ENCODE data around the gene ATF1. TPM values are rescaled to one million over a fixed set of nuclear protein-coding genes. Genes with fewer than 3 reads are reported as not detected.
A peak's percentile ranks its signal among the peaks of the same experiment; 100 is the strongest.
"Not testable (repeated sequence)": the region's sequence is repeated elsewhere in the genome, so short reads cannot be mapped to it uniquely, and the experiment has no call there.

Gene ATF1
- total RNA-seq, 1 donor from 2014 or later = 31.3 TPM

DNA sequence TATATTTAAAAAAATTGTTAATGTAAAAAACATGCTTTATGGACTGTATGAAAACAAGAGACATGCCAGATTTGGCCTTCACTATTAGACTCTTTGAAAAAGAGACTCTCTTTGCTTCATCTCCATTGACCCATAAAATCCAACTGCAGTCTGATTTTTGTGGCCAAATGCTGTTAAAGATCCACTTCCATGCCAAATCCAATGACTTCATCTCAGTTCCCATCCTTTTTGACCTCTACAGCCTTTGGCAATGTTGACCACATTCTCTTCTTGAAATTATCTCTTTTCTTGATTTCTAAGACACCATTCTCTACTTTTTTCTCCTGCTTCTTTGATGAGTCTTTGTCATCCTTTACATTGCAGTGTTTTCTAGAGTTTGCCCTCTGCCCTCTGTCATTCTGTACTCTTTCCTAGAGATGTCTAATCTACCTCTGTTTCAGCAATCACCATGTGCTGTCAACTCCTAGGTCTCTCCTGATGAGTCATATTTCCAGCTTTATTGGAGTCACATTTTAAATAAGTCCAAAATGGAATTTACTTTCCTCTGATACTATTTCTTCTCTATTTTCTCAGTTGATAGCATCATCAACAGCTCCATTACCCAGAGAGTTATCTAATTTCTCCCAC lies 81.2 kb downstream of the ATF1 start:
- no peaks in the 10 kb centered on the region for H3K36me3 ChIP-seq (ENCODE audit: control insufficient read depth, insufficient read depth, low read length)
- no peaks in the 10 kb centered on the region for H3K27me3 ChIP-seq (ENCODE audit: control insufficient read depth, insufficient read depth, low read length)
- H3K4me3 ChIP-seq (ENCODE audit: low read depth, low read length) = no peak overlapping the region
- DNase-seq (ENCODE audit: low read depth) = peak; percentile 39
- FAIRE-seq = no peak
- TF ChIP-seq, protein P1, sequence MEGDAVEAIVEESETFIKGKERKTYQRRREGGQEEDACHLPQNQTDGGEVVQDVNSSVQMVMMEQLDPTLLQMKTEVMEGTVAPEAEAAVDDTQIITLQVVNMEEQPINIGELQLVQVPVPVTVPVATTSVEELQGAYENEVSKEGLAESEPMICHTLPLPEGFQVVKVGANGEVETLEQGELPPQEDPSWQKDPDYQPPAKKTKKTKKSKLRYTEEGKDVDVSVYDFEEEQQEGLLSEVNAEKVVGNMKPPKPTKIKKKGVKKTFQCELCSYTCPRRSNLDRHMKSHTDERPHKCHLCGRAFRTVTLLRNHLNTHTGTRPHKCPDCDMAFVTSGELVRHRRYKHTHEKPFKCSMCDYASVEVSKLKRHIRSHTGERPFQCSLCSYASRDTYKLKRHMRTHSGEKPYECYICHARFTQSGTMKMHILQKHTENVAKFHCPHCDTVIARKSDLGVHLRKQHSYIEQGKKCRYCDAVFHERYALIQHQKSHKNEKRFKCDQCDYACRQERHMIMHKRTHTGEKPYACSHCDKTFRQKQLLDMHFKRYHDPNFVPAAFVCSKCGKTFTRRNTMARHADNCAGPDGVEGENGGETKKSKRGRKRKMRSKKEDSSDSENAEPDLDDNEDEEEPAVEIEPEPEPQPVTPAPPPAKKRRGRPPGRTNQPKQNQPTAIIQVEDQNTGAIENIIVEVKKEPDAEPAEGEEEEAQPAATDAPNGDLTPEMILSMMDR (IDR thresholded peaks at IDR 0.05; ENCODE audit: insufficient read depth, low read length, severe bottlenecking) = no peak

DNA sequence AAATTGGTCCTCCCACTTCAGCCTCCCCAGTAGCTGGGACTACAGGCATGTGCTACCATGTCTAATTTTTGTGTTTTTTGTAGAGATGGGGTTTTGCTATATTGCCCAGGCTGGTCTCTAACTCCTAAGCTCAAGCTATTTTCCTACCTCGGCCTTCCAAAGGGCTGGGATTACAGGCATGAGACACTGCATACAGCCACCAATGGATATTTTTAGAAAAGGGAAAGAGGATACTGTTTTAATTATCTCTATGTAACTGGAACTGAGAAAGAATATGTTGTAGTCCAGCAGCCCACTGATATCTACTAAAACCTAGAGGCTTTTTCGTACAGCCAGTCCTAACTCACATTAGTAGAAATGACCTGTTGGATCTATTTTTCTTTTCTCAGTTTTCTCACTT lies 85.1 kb downstream of the ATF1 start:
- DNase-seq (ENCODE audit: low read depth) = no peak
- FAIRE-seq = no peak
- TF ChIP-seq, protein P1 (IDR thresholded peaks at IDR 0.05; ENCODE audit: insufficient read depth, low read length, severe bottlenecking) = no peak

DNA sequence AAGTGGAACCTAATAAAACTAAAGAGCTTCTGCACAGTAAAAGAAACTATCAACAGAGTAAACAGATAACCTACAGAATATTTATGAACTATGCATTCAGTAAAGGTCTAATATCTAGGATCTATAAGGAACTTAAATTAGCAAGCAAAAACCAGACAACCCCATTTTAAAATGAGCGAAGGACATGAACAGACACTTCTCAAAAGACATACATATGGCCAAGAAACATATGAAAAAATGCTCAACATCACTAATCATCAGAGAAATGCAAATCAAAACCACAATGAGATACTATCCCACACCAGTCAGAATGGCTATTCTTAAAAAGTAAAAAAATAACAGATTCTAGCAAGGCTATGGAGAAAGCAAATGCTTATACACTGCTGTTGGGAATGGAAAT lies 91.3 kb downstream of the ATF1 start:
- H3K36me3 ChIP-seq (ENCODE audit: control insufficient read depth, insufficient read depth, low read length); H3K27me3 ChIP-seq (ENCODE audit: control insufficient read depth, insufficient read depth, low read length); FAIRE-seq; DNase-seq (ENCODE audit: low read depth); H3K4me3 ChIP-seq (ENCODE audit: low read depth, low read length): not testable (repeated sequence)

More for the DNA sequence above, 85.1 kb downstream of the ATF1 start:
- H3K4me3 ChIP-seq (ENCODE audit: low read depth, low read length) = no peak overlapping the region
- peaks cover 2% of the 10 kb centered on the region for H3K27me3 ChIP-seq (ENCODE audit: control insufficient read depth, insufficient read depth, low read length)
- no peaks in the 10 kb centered on the region for H3K36me3 ChIP-seq (ENCODE audit: control insufficient read depth, insufficient read depth, low read length)

DNA sequence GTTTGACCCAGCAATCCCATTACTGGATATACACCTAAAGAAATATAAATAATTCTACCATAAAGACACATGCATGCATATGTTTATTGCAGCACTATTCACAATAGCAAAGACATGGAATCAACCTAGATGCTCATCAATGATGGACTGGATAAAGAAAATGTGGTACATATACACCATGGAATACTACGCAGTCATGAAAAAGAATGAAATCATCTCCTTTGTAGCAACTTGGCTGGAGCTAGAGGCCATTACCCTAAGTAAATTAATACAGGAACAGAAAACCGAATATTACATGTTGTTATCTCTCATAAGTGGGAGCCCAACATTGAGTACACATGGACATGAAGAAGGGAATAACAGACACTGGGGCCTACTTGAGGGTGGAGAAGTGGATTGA lies 91.8 kb downstream of the ATF1 start:
- FAIRE-seq; H3K27me3 ChIP-seq (ENCODE audit: control insufficient read depth, insufficient read depth, low read length); H3K36me3 ChIP-seq (ENCODE audit: control insufficient read depth, insufficient read depth, low read length); DNase-seq (ENCODE audit: low read depth); H3K4me3 ChIP-seq (ENCODE audit: low read depth, low read length): not testable (repeated sequence)

DNA sequence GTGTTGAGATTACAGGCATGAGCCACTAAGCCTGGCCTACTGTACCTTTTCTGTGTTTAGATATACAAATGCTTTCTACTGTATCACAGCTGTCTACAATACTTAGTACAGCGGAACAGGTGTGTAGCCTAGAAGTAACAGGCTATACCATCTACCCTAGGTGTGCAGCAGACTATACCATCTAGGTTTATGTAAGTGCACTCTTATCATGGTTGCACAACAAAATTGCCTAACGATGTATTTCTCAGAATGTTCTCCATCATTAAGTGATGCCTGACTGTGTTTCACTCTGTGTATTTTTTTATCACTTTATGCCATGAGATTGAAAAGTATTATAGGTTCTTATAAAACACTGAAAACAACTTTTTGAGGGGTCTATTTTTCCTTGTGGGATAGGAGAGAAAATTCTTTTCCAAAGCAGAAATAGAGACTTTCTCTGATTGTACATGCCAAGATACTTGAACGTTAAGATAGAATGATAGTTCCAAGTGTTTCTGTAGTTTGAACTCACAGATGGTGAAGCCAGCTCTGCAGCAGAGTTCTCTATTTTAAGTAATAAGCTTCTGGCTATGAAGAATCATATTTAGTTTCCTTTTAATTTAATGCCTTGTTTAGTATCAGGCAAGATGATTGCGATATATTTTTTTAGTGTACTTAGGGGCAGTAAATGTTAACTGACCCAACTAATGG lies 95.9 kb downstream of the ATF1 start:
- FAIRE-seq (no peak), DNase-seq (ENCODE audit: low read depth) (no peak)
- Histone ChIP-seq H3K27me3 (ENCODE audit: control insufficient read depth, insufficient read depth, low read length) (no peaks in the 10 kb centered on the region), H3K4me3 (ENCODE audit: low read depth, low read length) (no peak overlapping the region), H3K36me3 (ENCODE audit: control insufficient read depth, insufficient read depth, low read length) (no peaks in the 10 kb centered on the region)
- TF ChIP-seq, protein P1 (IDR thresholded peaks at IDR 0.05; ENCODE audit: insufficient read depth, low read length, severe bottlenecking) = no peak

DNA sequence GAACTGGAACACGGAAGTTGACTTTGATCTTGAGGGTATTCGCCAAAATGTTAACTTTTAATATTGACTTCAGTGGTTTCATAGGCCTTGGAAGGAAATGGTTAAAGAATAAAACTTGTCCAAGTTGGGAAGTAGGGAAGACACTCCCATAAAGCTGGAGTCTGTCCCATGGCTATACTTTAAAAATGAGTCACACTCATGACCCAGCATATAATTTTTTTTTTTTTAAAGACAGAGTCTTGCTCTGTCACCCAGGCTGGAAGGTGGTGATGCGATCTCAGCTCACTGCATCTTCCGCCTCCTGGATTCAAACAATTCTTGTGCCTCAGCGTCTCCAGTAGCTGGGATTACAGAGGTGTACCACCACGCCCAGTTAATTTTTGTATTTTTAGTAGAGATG lies 98.4 kb downstream of the ATF1 start:
- Histone ChIP-seq H3K36me3 (ENCODE audit: control insufficient read depth, insufficient read depth, low read length) (no peaks in the 10 kb centered on the region), H3K4me3 (ENCODE audit: low read depth, low read length) (no peak overlapping the region), H3K27me3 (ENCODE audit: control insufficient read depth, insufficient read depth, low read length) (no peaks in the 10 kb centered on the region)
- FAIRE-seq (no peak), DNase-seq (ENCODE audit: low read depth) (peak; percentile 73)
- TF ChIP-seq, protein P1 (IDR thresholded peaks at IDR 0.05; ENCODE audit: insufficient read depth, low read length, severe bottlenecking) = no peak

DNA sequence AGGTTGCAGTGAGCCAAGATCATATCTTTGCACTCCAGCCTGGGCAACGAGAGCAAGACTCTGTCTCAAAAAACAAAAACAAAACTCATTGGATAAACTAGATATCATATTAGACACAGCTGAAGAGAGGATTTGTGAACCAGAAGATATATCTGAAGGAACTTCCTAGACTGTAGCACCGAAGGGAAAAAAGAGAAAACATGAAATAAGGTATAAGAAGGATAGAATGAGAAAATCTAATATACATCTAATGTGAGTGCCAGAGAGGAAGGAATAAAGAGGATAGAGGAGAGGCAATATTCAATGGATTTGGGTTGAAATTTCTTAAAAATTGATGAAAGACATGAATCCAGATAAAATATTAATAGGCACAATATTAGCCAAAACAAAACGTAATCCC lies 101.4 kb downstream of the ATF1 start:
- DNase-seq (ENCODE audit: low read depth) (no peak), FAIRE-seq (no peak)
- Histone ChIP-seq H3K27me3 (ENCODE audit: control insufficient read depth, insufficient read depth, low read length) (no peaks in the 10 kb centered on the region), H3K36me3 (ENCODE audit: control insufficient read depth, insufficient read depth, low read length) (no peaks in the 10 kb centered on the region), H3K4me3 (ENCODE audit: low read depth, low read length) (no peak overlapping the region)
- TF ChIP-seq, protein P1 (IDR thresholded peaks at IDR 0.05; ENCODE audit: insufficient read depth, low read length, severe bottlenecking) = no peak

DNA sequence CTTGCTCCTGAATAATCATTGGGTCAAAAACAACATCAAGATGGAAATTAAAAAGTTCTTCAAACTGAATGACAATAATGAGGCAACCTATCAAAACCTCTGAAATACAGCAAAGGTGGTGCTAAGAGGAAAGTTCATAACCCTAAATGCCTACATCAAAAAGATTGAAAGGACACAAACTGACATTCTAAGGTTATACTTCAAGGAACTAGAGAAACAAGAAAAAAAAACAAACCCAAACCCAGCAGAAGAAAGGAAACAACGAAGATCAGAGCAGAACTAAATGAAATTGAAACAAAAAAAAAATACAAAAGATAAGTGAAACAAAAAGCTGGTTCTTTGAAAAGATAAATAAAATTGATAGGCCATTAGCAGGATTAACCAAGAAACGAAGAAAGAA lies 105.0 kb downstream of the ATF1 start:
- not testable (repeated sequence) for H3K4me3 ChIP-seq (ENCODE audit: low read depth, low read length); H3K27me3 ChIP-seq (ENCODE audit: control insufficient read depth, insufficient read depth, low read length); H3K36me3 ChIP-seq (ENCODE audit: control insufficient read depth, insufficient read depth, low read length); FAIRE-seq; DNase-seq (ENCODE audit: low read depth)
